Mammary epithelial cell (primary cell): ENCODE results near the gene PSG7.
"Not testable (repeated sequence)": the region's sequence is repeated elsewhere in the genome, so short reads cannot be mapped to it uniquely, and the experiment has no call there.

Experiments
- CTCF ChIP-seq, 2 donors: IDR thresholded peaks in 1 of 2; conservative IDR thresholded peaks in 1 of 2; 2 replicates each; pipeline ENCODE4 v1.5.1; 2011 to 2012; ENCODE audit warnings: inconsistent platforms in 2 of 2, low read length in 2 of 2, mild to moderate bottlenecking in 2 of 2, control low read depth in 1 of 2, low read depth in 1 of 2; ENCODE audit not compliant: insufficient read depth in 1 of 2; ENCODE audit errors: extremely low read depth in 1 of 2
- EZH2 ChIP-seq: IDR thresholded peaks from 2 replicates; pipeline ENCODE4 v1.6.1; 2012; ENCODE audit warnings: low read length, inconsistent platforms, borderline replicate concordance

- not testable (repeated sequence) for TF ChIP-seq CTCF (conservative IDR thresholded peaks at IDR 0.05 in 1 of 2, IDR thresholded peaks at IDR 0.05 in 1 of 2; ENCODE audit: extremely low read depth in 1 of 2, insufficient read depth in 1 of 2, low read depth in 1 of 2, low read length in 2 of 2); EZH2
Observed at GRCh38 chr19:42917634-42918033, 19.4 kb downstream of the PSG7 start, which contains the start of gene PSG6.
